Endothelial cell of umbilical vein (primary cell): ENCODE results near the gene LSP1. TPM values are rescaled to one million over a fixed set of nuclear protein-coding genes. Genes with fewer than 3 reads are reported as not detected.

Source experiments
- BruUV-seq: library from RNA; stranded (reverse); fragments of 400-500 nt; replicated peaks from 2 replicates; lab custom pipeline; 2021; lab: Mats Ljungman, UMichigan
- CTCF ChIA-PET: fragments of 300-600, 350-600 bp; sonication (Branson Sonifier 250); formaldehyde crosslinking; loops from one replicate; lab custom pipeline; 2021; ENCODE audit warnings: antibody characterized with exemption, inconsistent platforms; lab: Charles Lee
- POLR2A ChIA-PET: fragments of 300-600, 350-600 bp; sonication (Branson Sonifier 250); formaldehyde crosslinking; loops from one replicate; lab custom pipeline; 2021; ENCODE audit warnings: antibody characterized with exemption, inconsistent platforms; lab: Charles Lee
- DNase-seq: peaks from one replicate; pipeline ENCODE4 v3.0.0-alpha.2; 2011; ENCODE audit warnings: low read depth, low spot score
- FAIRE-seq: peaks from 2 replicates; lab custom pipeline; 2011; peaks lifted over from hg19 to GRCh38; lab: Jason Lieb, UNC
- H2AFZ ChIP-seq: 2 replicates; pipeline ENCODE4 v1.6.0; 2012; ENCODE audit warnings: low read depth, low read length, control low read depth, inconsistent platforms
- H3K27ac ChIP-seq: 2 replicates; pipeline ENCODE4 v1.5.1; 2011; ENCODE audit warnings: low read depth, mild to moderate bottlenecking, control low read depth, low read length, moderate library complexity; ENCODE audit not compliant: insufficient read depth
- H3K27me3 ChIP-seq, 2 experiments: 2 replicates each; pipeline versions ENCODE4 v1.6.0 to v1.6.1; 2011; ENCODE audit warnings: low read length in 2 of 2, mixed read lengths in 1 of 2; ENCODE audit not compliant: control insufficient read depth in 2 of 2, insufficient read depth in 2 of 2
- H3K36me3 ChIP-seq, 2 experiments: 2 replicates in 1 of 2; 3 replicates in 1 of 2; pipeline ENCODE4 v1.5.1; 2011; ENCODE audit warnings: low read length in 2 of 2, mild to moderate bottlenecking in 1 of 2, moderate library complexity in 1 of 2; ENCODE audit not compliant: control insufficient read depth in 2 of 2, insufficient read depth in 2 of 2; ENCODE audit errors: extremely low read depth in 1 of 2
- H3K4me1 ChIP-seq: 3 replicates; pipeline ENCODE4 v1.5.1; 2011; ENCODE audit warnings: mild to moderate bottlenecking, low read length; ENCODE audit not compliant: control insufficient read depth, insufficient read depth; ENCODE audit errors: extremely low read depth
- H3K4me2 ChIP-seq: 2 replicates; pipeline ENCODE4 v1.6.1; 2011; ENCODE audit warnings: low read length, control low read depth, mixed read lengths; ENCODE audit not compliant: insufficient read depth
- H3K4me3 ChIP-seq, 3 experiments: fragments of 200-600 bp in 1 of 3; sonication (generic), shearing (Covaris generic) in 1 of 3; replicated peaks in 1 of 3; 2 replicates each; pipeline ENCODE4 v1.5.1; 2011 to 2016; ENCODE audit warnings: control low read depth in 3 of 3, low read length in 3 of 3, mild to moderate bottlenecking in 2 of 3, inconsistent platforms in 1 of 3, low read depth in 1 of 3, moderate library complexity in 1 of 3; ENCODE audit not compliant: insufficient read depth in 1 of 3
- H3K79me2 ChIP-seq: 2 replicates; pipeline ENCODE4 v1.6.0; 2012; ENCODE audit warnings: low read length, inconsistent platforms; ENCODE audit not compliant: control insufficient read depth, insufficient read depth
- H3K9ac ChIP-seq: replicated peaks from 2 replicates; pipeline ENCODE3; 2011; ENCODE audit warnings: low read length, control low read depth; ENCODE audit not compliant: insufficient read depth; ENCODE audit errors: extremely low read depth
- H3K9me1 ChIP-seq: replicated peaks from 3 replicates; pipeline ENCODE4 v1.6.0; 2011; ENCODE audit warnings: mild to moderate bottlenecking, low read length; ENCODE audit not compliant: control insufficient read depth, insufficient read depth; ENCODE audit errors: extremely low read depth
- H3K9me3 ChIP-seq: replicated peaks from 2 replicates; pipeline ENCODE4 v1.5.1; 2012; ENCODE audit warnings: low read length, inconsistent platforms; ENCODE audit not compliant: control insufficient read depth, insufficient read depth
- H4K20me1 ChIP-seq: replicated peaks from 2 replicates; pipeline ENCODE3; 2011; ENCODE audit warnings: mild to moderate bottlenecking, low read length; ENCODE audit not compliant: control insufficient read depth, insufficient read depth; ENCODE audit errors: extremely low read depth
- EZH2 ChIP-seq: IDR thresholded peaks from 2 replicates; pipeline ENCODE4 v1.6.1; 2012; ENCODE audit warnings: borderline replicate concordance, low read depth, mild to moderate bottlenecking, moderate library complexity, low read length, inconsistent platforms; ENCODE audit not compliant: severe bottlenecking
- FOS ChIP-seq: IDR thresholded peaks from 2 replicates; pipeline ENCODE4 v1.6.1; 2011; ENCODE audit warnings: mild to moderate bottlenecking, low read length, moderate library complexity, borderline replicate concordance; ENCODE audit not compliant: insufficient read depth
- GATA2 ChIP-seq: IDR thresholded peaks from 2 replicates; pipeline ENCODE4 v1.7.0; 2011; ENCODE audit warnings: low read depth, mild to moderate bottlenecking, moderate library complexity, mixed read lengths, low read length; ENCODE audit not compliant: insufficient read length, insufficient read depth
- JUN ChIP-seq: IDR thresholded peaks from 2 replicates; pipeline ENCODE4 v1.6.1; 2011; ENCODE audit warnings: borderline replicate concordance, low read depth; ENCODE audit not compliant: insufficient read length, insufficient read depth
- MYC ChIP-seq: IDR thresholded peaks from one replicate; pipeline ENCODE4 v1.6.1; 2011; ENCODE audit warnings: mild to moderate bottlenecking, low read depth, low read length
- POLR2AphosphoS5 ChIP-seq: IDR thresholded peaks from 2 replicates; pipeline ENCODE4 v1.6.1; 2012; ENCODE audit warnings: low read depth, mild to moderate bottlenecking, control low read depth, low read length, moderate library complexity; ENCODE audit not compliant: insufficient read depth
- dilution Hi-C: fragments of 300-500 bp; cut with MboI; formaldehyde crosslinking; loops from one replicate; pipeline ENCODE4 v1.15.0; 2019; ENCODE audit warnings: low sequenced_read_pairs; ENCODE audit not compliant: extremely low pct_ligation_motif_present
- intact Hi-C: fragments of 100-400 bp; cut with micrococcal nuclease; formaldehyde crosslinking; loops from one replicate; pipeline ENCODE4 v1.10.0; 2022
- polyA plus RNA-seq, 4 experiments: library from polyadenylated mRNA; depleted of rRNA in 3 of 4; stranded (reverse) in 3 of 4; unstranded in 1 of 4; fragments of >200 nt; gene quantifications; 2 replicates each; pipeline versions ENCODE4 v1.2.1 to v1.2.3, GENCODE V29; 2011 to 2012; ENCODE audit warnings: missing spikeins in 1 of 4
- total RNA-seq: library from RNA; stranded (reverse); gene quantifications from 2 replicates; pipeline ENCODE4 v1.2.3, GENCODE V29; 2021
- TF ChIP-seq, protein P1 (sequence below): IDR thresholded peaks from 2 replicates; pipeline ENCODE4 v1.6.1; 2011; ENCODE audit not compliant: insufficient read depth, insufficient read length

The LSP1 gene
- total and polyA plus RNA-seq, 2 donors (not counting 3 experiments of a cell fraction or from before 2014, with no cell fraction given) = not detected

GRCh38 chr11:1879342-1879940, 26.6 kb downstream of the LSP1 start:
- Histone ChIP-seq H3K36me3 (no peaks in the 10 kb centered on the region), H3K79me2 (no peaks in the 10 kb centered on the region), H2AFZ (no peak overlapping the region), H3K27ac (no peak overlapping the region), H3K4me3 (no peak overlapping the region), H3K27me3 (no peaks in the 10 kb centered on the region), H3K9me3 (no peaks in the 10 kb centered on the region), H3K9me1 (no peaks in the 10 kb centered on the region), H3K4me2 (no peak overlapping the region), H3K4me1 (no peaks in the 10 kb centered on the region), H3K9ac (no peak overlapping the region), H4K20me1 (no peaks in the 10 kb centered on the region)
- ChIA-PET CTCF (interaction anchor here (0.9 to 4.9 kb wide), 2 partner anchors 227 to 272 kb away, joined by 3 to 53 read pairs; no protein-coding TSS in a partner anchor), POLR2A (no interaction called here)
- no peak for FAIRE-seq
- no TSS peak for BruUV-seq
- dilution Hi-C loops (no loop called here), intact Hi-C loops (no loop called here)
- no peak for DNase-seq
- TF ChIP-seq FOS = no peak
- no peak for TF ChIP-seq MYC
- no peak for TF ChIP-seq JUN
- no peak for TF ChIP-seq POLR2AphosphoS5
- no peak for TF ChIP-seq GATA2
- TF ChIP-seq EZH2 = no peak
- TF ChIP-seq, protein P1, sequence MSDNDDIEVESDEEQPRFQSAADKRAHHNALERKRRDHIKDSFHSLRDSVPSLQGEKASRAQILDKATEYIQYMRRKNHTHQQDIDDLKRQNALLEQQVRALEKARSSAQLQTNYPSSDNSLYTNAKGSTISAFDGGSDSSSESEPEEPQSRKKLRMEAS = no peak
